Suppressor macrophage (primary cell): ENCODE measurements around the gene CRKL.

ENCODE experiments used
- DNase-seq, 4 experiments: peaks; one replicate each; pipeline ENCODE4 v3.0.0-alpha.2; 2020 to 2022

The CRKL gene

GRCh38 chr22:20983081-20983771 lies 66.0 kb downstream of the CRKL start:
- no peak for DNase-seq

GRCh38 chr22:20985720-20986119 lies 68.5 kb downstream of the CRKL start:
- DNase-seq, result no peak

GRCh38 chr22:20986365-20986764 lies 69.2 kb downstream of the CRKL start:
- no peak for DNase-seq

GRCh38 chr22:20987375-20987774 lies 70.2 kb downstream of the CRKL start:
- no peak for DNase-seq

- DNase-seq, result no peak
Observed at GRCh38 chr22:20988573-20989322, 71.5 kb downstream of the CRKL start.

- DNase-seq, result no peak
Observed at GRCh38 chr22:20989323-20990138, 72.3 kb downstream of the CRKL start.

- no peak for DNase-seq
Observed at GRCh38 chr22:20990184-20991180, 73.3 kb downstream of the CRKL start.

GRCh38 chr22:20991252-20992055 lies 74.2 kb downstream of the CRKL start:
- DNase-seq, result no peak

GRCh38 chr22:20992056-20992442 lies 74.8 kb downstream of the CRKL start:
- DNase-seq, result no peak

GRCh38 chr22:20992456-20993303 lies 75.5 kb downstream of the CRKL start:
- no peak for DNase-seq

- DNase-seq, result no peak
Observed at GRCh38 chr22:20993304-20994127, 76.3 kb downstream of the CRKL start.

GRCh38 chr22:20994128-20994901 lies 77.1 kb downstream of the CRKL start:
- no peak for DNase-seq

GRCh38 chr22:20994902-20995241 lies 77.7 kb downstream of the CRKL start:
- DNase-seq, result no peak

GRCh38 chr22:20995329-20996030 lies 78.3 kb downstream of the CRKL start:
- no peak for DNase-seq

- DNase-seq, result no peak
Observed at GRCh38 chr22:20996031-20996410, 78.8 kb downstream of the CRKL start.

GRCh38 chr22:20996598-20997535 lies 79.7 kb downstream of the CRKL start:
- DNase-seq, result no peak
